NOMO-1 (cell line): ENCODE data around the gene GPX5.
"Not testable (repeated sequence)": the region's sequence is repeated elsewhere in the genome, so short reads cannot be mapped to it uniquely, and the experiment has no call there.

Experiments used
- DNase-seq, 2 experiments: peaks; one replicate each; lab custom pipeline; 2025; ENCODE audit not compliant: unreplicated experiment in 2 of 2; lab: John Stamatoyannopoulos, UW

Gene GPX5, protein sequence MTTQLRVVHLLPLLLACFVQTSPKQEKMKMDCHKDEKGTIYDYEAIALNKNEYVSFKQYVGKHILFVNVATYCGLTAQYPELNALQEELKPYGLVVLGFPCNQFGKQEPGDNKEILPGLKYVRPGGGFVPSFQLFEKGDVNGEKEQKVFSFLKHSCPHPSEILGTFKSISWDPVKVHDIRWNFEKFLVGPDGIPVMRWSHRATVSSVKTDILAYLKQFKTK

DNA sequence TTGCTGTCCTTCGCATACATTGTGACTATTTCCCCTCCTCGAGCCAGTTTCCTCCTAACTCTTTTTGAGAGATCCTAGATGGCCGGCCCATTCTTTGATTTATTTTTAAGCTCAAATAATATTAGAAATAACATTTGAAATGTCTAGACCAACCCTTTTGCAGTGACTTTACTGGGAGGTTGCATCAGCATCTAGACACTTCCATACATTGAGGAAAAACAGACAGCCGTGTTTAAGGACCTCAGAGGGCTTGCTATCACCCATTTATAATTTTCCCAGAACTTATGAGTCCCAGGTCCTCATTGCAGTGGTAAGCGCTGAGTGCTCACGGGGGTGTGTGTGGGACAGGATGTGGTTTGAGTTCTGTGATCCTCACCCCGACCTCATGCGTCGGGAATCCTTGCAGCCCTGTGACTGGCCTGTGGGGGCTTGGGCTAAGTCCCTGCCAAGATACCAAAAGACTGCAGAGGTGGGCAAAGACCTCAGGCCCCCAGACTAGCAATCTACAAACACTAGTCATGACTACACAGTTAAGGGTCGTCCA, at the start of gene GPX5:
Gene GPX5 (plus strand): TSS at position 386 of the 544 bp plus-strand sequence. CDS start 133 bp downstream, at position 519.
- DNase-seq: no peak

DNA sequence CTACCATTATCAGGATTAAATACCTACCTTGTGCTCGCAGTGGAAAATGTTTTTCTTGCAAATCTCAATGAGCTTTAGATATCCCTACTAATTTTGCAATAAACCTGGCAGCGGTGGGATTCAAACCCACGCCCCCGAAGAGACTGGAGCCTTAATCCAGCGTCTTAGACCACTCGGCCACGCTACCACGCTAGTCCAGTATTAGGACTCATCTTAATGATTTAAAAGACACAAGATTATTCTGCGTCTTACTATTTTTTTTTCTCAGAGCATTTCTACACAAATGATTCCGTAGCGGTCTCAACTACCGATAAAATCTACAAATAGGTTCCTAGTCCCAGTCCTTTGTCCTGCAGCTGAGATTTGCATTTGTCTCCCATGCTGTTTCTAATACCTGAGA, 47.2 kb upstream of the GPX5 start:
- no peak for DNase-seq

DNA sequence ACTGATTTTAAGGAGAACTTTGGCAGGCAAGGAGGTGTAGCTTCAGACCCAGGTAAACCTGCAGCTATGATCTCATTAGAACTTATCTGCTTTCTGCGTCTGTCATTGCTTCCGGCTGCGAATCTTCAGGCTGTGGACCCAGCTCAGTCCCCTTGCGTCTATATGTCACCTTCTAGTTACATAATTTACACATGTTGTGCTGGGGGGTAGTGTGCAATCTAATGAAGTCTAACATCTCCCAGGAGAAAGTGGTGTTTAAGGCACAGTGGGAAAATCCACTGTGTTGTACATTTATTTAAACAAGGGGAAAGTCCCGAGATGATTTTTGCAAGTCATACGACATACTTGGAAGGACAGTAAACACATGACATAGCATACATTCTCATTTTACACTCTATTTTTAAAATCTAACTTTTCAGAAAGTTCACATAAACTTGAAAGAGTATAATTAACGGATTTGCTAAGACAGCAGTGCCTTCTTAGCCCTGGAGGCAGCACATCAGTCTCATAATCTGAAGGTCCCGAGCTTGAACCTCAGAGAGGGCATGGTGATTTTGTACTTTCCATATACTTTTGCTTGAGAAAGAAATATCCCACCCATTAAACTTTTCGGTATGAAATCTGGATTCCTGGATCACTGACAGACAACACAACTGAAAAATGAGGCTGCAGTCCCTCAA, 45.3 kb upstream of the GPX5 start:
- DNase-seq: no peak

DNA sequence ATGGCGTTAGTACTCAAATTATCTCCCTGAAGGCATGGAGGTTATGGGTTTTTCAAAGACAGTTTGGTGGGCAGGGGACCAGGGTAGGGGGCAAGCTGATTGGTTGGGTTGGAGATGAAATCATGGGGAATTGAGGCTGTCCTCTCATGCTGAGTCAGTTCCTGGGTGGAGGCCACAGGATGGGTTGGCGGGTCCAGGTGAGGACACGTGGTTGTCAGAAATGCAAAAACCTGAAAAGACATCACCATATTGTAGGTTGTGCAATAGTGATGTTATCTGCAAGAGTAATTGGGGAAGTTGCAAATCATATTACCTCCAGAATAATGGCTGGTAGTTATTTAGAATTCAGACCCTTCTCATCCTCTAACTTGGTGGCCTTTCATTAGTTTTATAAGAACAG, 40.2 kb upstream of the GPX5 start:
- DNase-seq: no peak

DNA sequence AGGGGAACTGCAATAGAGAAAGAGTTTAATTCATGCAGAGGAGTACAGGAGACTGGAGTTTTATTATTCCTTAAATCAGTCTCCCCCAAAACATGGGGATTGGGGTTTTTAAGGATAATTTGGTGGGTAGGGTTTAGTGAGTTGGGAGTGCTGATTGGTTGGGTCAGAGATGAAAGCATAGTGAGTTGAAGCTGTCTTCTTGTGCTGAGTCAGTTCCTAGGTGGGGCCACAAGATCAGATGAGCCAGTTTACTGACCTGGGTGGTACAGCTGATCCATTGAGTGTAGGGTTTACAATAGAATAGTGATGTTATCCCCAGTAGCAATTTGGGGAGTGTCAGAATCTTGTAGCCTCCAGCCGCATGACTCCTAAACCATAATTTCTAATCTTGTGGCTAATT, 39.1 kb upstream of the GPX5 start:
- no peak for DNase-seq

DNA sequence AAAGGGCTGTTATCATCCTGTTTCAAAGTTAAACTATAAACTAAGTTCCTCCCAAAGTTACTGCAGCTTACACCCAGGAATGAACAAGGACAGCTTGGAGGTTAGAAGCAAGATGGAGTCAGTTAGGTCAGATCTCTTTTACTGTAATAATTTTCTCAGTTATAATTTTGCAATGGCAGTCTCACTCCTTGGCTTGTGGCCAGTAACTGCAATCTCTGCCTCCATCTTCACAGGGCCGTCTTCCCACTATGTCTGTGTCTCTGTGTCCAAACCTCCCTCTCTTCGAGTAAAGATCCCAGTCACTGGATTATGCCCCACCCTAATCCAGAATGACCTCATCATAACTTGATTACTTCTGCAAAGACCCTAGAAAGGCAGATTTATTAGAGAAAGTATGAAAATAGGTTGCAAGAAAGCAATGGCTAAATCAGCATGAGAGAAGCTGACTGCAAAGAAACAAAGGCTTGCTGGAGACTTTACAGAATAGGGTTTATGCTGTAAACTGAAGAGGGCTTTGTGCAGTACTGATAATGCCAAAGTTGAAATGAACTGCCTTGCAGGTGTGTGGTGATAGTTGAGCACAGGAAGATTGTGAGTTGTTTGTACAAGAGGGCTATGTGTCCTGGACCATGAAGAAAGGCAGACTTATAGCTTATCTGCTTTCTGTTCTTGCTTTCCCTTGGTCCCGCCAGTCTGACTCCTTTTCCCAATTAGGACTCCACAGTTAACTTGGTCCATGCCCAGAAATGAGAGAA, 38.5 kb upstream of the GPX5 start:
- DNase-seq: no peak

DNA sequence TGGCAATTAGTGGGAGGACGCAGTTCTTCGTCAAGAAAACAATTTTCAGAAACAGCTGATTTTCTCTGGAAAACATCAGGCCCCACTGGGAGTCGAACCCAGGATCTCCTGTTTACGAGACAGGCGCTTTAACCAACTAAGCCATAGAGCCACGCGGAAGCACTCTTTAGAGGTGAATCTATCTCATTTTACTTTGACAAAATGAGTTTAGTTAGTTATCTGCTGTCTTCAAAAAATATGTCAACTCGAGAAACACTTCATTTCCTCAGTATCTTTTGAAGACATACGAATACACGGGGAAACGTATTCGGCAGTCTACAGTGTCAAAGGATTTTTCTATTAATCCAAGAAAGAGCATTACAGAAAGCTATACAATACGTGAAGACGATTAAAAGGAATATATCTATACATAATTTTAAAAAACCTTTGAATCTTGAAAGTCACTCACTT, 36.7 kb upstream of the GPX5 start:
- DNase-seq: peak; percentile 5 to 52

DNA sequence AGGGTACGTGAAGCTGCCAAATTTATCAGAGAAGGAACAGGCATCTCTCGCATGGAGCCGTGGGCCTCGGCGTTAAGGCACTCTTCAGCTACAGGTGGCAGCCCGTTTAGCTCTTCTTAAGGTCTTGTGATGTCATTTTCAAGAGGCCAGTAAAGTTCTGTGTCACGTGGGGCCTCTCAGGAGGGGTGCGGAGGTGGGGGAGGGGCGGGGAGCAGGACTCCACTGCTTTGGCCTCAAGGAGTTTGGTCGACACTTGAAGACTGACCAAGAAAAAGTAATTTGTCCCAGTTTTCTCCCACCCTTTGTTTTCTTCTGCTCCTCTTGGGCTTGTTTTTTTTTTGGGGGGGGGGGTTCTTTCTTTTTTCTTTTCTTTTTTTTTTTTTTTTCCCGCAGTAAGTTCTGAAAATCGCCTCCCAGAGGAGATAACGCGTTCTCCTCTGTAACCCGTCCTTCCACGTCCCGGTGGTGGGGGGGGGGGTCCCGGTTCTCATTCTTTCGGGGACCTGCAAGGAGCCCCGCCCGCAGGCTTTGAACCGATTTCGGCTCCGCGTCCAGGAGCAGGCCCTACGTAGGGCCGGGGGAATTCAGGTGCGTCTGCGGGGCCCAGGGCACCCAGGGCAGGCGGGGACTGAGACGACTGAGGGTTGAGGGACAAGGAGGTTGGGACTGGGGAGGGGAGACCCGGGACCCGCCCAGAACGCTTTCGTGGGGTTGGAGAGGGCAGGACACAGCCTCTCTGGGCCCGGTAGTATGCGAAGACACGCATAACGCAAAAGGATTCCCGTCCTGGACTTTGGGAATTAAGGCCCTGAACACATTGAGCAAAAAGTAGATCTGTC, 36.1 kb upstream of the GPX5 start:
- DNase-seq: peak; percentile 69 to 79

DNA sequence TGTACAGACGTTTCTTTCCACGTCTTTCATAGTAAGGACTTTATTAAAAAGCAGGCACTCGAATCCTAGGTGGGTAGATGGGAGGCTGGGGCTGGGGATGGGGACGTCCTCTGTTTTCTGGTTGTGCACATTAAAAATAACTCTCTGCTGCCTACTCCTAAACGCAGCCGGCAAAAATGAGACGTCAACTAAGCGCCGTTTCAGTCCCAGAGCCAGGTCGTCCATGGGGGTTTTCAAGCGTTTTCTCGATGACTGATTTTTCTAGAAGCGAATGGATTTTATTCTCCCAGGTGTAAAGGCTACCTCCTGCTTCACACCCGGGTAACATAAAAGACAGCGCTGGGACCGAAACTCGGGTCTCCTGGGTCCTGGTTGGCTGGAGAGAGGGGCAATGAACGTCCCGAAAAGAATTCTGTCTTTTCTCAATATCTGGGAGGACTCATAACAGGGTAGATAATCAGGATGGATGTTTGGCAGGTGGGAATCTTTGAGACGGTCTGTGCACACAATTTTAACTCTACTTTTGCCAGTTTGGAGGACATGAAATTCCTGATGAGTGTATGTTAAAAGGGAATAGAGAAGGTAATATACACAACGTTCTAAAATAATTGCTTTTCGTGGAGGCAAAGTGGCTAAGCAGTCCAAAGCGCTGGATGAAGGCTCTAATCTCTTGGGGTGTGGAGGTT, 35.3 kb upstream of the GPX5 start:
- DNase-seq: no peak

DNA sequence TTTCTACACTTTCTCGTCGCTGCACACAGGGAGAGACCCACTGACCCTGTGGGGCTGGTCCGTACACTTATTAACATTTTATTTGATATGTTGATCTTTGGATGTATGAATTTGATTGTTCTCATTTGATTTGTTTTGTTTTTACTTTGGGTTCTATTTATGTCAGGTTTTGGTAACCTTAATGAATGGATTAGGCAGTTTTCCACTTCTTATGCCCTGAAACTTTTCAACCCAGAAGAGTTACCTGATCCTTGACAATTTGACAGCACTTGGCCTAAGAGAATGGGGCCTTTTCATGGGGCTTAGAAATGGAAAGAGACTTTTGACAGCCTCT, 33.7 kb upstream of the GPX5 start:
- no peak for DNase-seq

DNA sequence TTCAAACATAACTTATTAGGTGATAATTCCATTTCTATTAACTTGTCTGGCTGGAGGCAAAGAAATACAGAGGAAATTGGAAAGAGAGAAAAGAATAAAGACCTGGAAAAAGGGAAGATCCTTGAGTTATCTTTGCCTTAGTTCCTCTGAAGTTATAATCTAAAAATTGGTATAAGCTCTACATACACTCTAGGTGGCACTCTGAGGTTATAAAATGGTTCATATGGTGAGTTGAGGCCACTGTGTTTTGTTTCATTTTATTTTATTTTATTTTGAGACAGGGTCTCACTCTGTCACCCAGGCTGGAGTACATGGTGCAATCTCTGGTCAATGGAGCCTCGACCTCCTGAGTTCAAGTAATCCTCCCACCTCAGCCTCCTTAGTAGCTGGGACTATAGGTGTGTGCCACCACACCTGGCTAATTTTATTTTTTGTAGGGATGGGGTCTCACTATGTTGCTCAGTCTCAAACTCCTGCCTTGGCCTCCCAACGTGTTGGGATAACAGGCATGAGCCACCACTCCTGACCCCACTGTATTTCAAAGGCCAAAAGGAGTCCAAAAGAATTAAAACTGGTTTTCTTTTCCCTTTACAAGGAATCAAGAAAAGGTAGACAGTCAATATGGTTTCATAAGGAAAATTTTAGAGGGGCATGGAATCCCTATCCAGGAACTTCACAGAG, 29.4 kb upstream of the GPX5 start:
- no peak for DNase-seq

DNA sequence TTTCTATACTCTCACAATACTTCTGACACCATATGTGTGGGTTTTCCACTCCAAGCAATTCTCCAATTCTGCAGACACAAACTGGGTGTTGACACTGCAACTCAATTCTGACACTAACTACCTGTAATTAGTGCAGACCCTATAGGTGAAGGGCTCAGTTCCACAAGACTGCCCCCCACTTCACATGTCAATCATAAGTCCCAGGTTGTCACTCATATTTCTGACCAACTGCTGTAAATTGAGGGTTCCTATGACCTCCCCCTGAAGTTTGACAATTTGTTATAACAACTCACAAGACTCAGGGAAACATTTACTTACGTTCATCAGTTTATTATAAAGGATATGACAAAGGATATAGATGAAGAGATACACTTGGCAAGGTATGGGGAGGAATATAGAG, 28.4 kb upstream of the GPX5 start:
- no peak for DNase-seq

DNA sequence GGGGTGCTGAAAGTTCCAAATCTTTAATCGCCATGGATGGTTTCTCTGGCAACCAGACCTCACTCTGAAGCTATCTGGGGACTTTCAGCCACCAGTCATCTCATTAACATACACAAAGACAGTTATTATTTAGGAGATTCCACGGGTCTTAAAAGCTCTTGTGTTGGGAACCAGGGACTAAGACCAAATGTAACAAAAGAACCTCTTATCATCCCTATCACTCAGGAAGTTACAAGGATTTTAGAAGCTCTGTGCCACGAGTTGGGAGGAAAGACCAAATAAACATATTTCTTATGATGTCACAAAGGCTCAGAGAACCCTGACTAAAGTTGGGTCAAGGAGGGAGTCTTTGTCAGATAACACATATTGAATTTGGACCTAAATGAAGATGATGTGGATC, 27.8 kb upstream of the GPX5 start:
- no peak for DNase-seq

DNA sequence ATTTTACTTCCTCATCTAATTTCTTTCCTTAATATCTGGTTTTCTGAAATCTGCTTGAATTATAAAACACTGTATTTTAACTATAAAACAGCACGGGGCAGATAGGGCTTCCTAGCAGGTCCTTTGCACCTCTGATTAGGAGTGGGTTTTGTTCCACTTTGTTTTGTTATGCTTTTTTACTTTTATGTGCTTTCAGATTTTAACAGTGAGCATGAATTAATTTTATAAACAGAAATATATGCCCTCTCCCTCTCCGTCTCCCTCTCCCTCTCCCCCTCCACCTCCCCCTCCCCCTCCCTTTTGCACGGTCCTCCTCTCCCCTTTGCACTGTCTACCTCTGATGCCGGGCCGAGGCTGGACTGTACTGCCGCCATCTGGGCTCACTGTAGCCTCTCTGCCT, 24.4 kb upstream of the GPX5 start:
- no peak for DNase-seq

DNA sequence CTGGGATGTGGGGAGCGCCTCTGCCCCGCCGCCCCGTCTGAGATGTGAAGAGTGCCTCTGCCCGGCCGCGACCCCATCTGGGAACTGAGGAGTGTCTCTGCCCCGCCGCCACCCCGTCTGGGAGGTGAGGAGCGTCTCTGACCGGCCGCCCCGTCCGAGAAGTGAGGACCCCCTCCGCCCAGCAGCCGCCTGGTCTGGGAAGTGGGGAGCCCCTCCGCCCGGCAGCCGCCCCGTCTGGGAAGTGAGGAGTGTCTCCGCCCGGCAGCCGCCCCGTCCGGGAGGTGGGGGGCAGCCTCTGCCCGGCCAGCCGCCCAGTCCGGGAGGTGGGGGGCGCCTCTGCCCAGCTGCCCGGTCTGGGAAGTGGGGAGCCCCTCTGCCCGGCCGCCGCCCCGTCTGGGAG, 23.5 kb upstream of the GPX5 start:
- DNase-seq: not testable (repeated sequence)

DNA sequence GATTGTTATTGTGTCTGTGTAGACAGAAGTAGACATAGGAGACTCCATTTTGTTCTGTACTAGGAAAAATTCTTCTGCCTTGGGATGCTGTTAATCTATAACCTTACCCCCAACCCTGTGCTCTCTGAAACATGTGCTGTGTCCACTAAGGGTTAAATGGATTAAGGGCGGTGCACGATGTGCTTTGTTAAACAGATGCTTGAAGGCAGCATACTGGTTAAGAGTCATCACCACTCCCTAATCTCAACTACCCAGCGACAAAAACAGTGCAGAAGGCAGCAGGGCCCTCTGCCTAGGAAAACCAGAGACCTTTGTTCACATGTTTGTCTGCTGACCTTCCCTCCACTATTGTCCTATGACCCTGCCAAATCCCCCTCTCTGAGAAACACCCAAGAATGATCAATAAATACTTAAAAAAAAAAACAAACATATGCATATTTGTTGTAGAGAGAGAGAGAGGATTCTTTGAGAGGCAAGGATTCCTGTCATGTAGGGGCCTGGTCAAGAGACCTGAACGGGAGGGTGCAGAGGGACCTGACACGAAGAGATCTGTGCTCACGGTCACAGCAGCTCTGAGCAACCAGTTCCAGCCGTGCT, 22.9 kb upstream of the GPX5 start:
- DNase-seq: not testable (repeated sequence)

DNA sequence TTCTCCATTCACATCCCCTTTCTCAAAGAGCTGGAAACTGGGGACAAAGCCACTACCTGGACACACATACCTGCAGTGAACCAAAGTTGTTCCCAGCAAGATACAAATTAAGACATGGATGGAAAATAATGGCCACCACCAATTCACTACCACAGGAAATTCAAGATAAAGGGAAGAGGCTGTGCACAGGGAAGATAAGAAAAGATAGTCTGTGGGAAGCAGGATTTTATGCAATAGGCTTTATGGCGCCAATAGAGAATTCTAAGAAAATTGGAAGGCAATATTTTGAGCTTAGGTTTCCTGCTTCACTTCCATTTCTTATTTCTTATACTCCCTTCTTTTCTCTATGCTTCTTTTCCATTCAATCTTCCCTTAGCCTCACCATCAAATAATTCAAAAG, 19.9 kb upstream of the GPX5 start:
- DNase-seq: no peak

DNA sequence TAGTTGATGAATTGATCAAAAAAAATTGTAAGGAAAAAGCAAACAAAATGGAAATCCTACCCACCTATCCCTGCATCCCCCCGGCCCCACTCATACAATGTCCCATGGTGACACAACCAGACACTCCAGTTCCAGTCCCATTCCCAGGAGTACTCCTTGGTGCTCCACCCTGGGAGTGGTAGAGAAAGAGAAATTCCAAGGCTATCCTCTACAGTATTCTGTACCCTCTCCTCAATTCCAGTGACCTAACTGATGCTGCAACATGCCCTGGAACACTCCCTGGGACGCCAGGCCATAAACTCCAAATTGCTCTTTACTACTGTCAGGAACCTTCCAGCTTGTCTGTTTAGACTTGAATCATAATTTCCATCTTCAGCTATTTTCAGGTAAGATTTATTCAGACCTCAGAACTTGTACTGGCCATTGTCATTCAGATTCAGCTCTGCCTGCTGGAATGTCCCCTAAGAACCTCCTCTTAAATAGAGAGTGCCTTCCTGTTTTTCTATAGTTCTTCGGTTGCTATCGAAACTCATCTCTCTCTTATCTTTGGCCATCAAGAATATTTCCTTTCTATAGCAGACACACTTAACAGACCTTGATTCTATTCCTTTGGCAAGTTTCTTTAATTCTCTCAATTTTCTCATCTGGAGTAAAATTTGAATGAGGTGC, 18.7 kb upstream of the GPX5 start:
- DNase-seq: no peak
